Heart left ventricle (tissue), 16 donors: ENCODE measurements around the gene ATP9B. TPM values are rescaled to one million over a fixed set of nuclear protein-coding genes. Genes with fewer than 3 reads are reported as not detected.

ENCODE experiments used
- ATAC-seq, 4 donors: fragments of 200-7000 bp; cut with Tn5 transposase; one replicate each; pipeline ENCODE4 v1.9.1; 2020 to 2022; ENCODE audit warnings: moderate library complexity in 4 of 4, mild to moderate bottlenecking in 3 of 4, moderate number of reproducible peaks in 1 of 4
- DNase-seq, 5 donors: peaks; one replicate each; pipeline ENCODE4 v3.0.0-alpha.2; 2020
- H3K27ac ChIP-seq, 12 donors: fragments of 200-600 bp; sonication (generic) in 4 of 12; one replicate each; pipeline versions ENCODE4 v1.5.0 to v1.8.0; 2016 to 2022; ENCODE audit warnings: mild to moderate bottlenecking in 2 of 12
- H3K27me3 ChIP-seq, 9 donors: fragments of 200-600 bp; sonication (generic) in 2 of 9; one replicate each; pipeline versions ENCODE4 v1.5.1 to v1.8.0; 2016 to 2022; ENCODE audit warnings: mild to moderate bottlenecking in 3 of 9
- H3K36me3 ChIP-seq, 9 donors: fragments of 200-600 bp; sonication (generic) in 2 of 9; one replicate each; pipeline versions ENCODE4 v1.5.0 to v1.8.0; 2018 to 2022; ENCODE audit warnings: mild to moderate bottlenecking in 2 of 9
- H3K4me1 ChIP-seq, 12 donors: fragments of 200-600 bp; sonication (generic) in 4 of 12; one replicate each; pipeline versions ENCODE4 v1.5.0 to v1.8.0; 2016 to 2022; ENCODE audit warnings: mild to moderate bottlenecking in 3 of 12
- H3K4me3 ChIP-seq, 12 donors: fragments of 200-600 bp; sonication (generic) in 4 of 12; one replicate each; pipeline versions ENCODE4 v1.5.0 to v1.8.0; 2017 to 2022; ENCODE audit warnings: mild to moderate bottlenecking in 9 of 12, moderate library complexity in 4 of 12
- H3K9me3 ChIP-seq, 12 donors: fragments of 200-600 bp; sonication (generic) in 4 of 12; one replicate each; pipeline versions ENCODE4 v1.5.0 to v1.8.0; 2016 to 2022; ENCODE audit warnings: mild to moderate bottlenecking in 1 of 12
- POLR2A ChIP-seq, 2 donors: fragments of 450-650 bp; IDR thresholded peaks; one replicate each; pipeline ENCODE4 v1.6.1; 2017; ENCODE audit warnings: antibody characterized with exemption in 2 of 2, mild to moderate bottlenecking in 2 of 2, moderate library complexity in 2 of 2
- WGBS, 4 donors: extraction: QIAGEN DNeasy Blood & Tissue Kit in 2 of 4; methylation state at CpG; one replicate each; pipeline versions ENCODE4 v1.1.5 to v1.1.7; 2013 to 2018; 5-methylcytosine and 5-hydroxymethylcytosine counted together
- intact Hi-C, 10 donors: fragments of 100-400 bp; cut with DNase I; formaldehyde crosslinking; loops; one replicate each; pipeline versions ENCODE4 v1.11.1 to v1.14.2; 2022
- polyA plus RNA-seq, 2 donors: library from polyadenylated mRNA; stranded (reverse); fragments of 200-250 nt; gene quantifications; one replicate each; pipeline ENCODE4 v1.2.3, GENCODE V29; 2013
- total RNA-seq, 9 donors: library from RNA; depleted of rRNA in 2 of 9; stranded (reverse); fragments of >200 nt in 2 of 9; fragmentation: NEBNext Ultra II Directional in 3 of 9; extraction: Animal tissue kit (Norgen Biotek cat#: 25700) in 3 of 9; gene quantifications; one replicate each; pipeline versions ENCODE4 v1.1.0 to v1.2.4, GENCODE V29; 2016 to 2023
- TF ChIP-seq, protein P1 (sequence below), 12 donors: fragments of 200-600 bp; sonication (generic) in 4 of 12; IDR thresholded peaks; one replicate each; pipeline versions ENCODE4 v1.5.0 to v1.8.0; 2018 to 2022; ENCODE audit warnings: antibody characterized with exemption in 12 of 12, mild to moderate bottlenecking in 5 of 12
- donor health status: ischemic (EF 13 %, LVEDD 7.1; RV severe dilation, severe dysfunction).
- donor health status: healthy with polysubstance abuse.
- donor health status: DM: no; HTN: yes; CAD: no.
- donor health status: DM: no; HTN: no; CAD: no.
- donor health status: ischemic (EF 25% LVEDD 6.9; RV normal size, moderate dysfunction).
- donor health status: ischemic (EF 25% LVEDD 5.7; RV mildly dilated, moderate dysfunction).
- donor health status: healthy.
- donor health status: DM: yes; HTN: yes; CAD: no.
- donor health status: ischemic (EF 35%, LVEDD 5.7; RV mildly dilated, moderate dysfunction).
- donor health status: nonischemic (EF 11% LVEDD 7.7; RV severe dilation, severe dysfunction).
- donor health status: DM: yes; HTN: yes; CAD: no.
- donor health status: PGD.
- donor health status: ischemic (EF 29% LVEDD 5.4; RV normal size, mild dysfunction).
- donor health status: nonischemic (EF 23%, LVEDD 6.1; RV moderate dilation, normal function).

ATP9B gene
- total and polyA plus RNA-seq, 11 donors: 7.4 to 23.9 (median 12.8) TPM

- H3K4me1 ChIP-seq: no peaks in the 10 kb centered on the region
- no peaks in the 10 kb centered on the region for H3K9me3 ChIP-seq
- DNase-seq (no peak), ATAC-seq (no peak)
- H3K27me3 ChIP-seq: no peaks in the 10 kb centered on the region
- peaks cover 0 to 57% (median 26%) of the 10 kb centered on the region in 9 donors for H3K36me3 ChIP-seq
- H3K27ac ChIP-seq: no peak overlapping the region
- WGBS, 4 donors: 86 to 93% (median 87%) methylated on average over 17 of the region's 17 CpGs
- intact Hi-C loops: no loop called here
- TF ChIP-seq, protein P1, sequence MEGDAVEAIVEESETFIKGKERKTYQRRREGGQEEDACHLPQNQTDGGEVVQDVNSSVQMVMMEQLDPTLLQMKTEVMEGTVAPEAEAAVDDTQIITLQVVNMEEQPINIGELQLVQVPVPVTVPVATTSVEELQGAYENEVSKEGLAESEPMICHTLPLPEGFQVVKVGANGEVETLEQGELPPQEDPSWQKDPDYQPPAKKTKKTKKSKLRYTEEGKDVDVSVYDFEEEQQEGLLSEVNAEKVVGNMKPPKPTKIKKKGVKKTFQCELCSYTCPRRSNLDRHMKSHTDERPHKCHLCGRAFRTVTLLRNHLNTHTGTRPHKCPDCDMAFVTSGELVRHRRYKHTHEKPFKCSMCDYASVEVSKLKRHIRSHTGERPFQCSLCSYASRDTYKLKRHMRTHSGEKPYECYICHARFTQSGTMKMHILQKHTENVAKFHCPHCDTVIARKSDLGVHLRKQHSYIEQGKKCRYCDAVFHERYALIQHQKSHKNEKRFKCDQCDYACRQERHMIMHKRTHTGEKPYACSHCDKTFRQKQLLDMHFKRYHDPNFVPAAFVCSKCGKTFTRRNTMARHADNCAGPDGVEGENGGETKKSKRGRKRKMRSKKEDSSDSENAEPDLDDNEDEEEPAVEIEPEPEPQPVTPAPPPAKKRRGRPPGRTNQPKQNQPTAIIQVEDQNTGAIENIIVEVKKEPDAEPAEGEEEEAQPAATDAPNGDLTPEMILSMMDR (IDR thresholded peaks at IDR 0.05): no peak
- no peak for TF ChIP-seq POLR2A (IDR thresholded peaks at IDR 0.05)
- no peak overlapping the region for H3K4me3 ChIP-seq
Observed at GRCh38 chr18:79353267-79353666, 284.1 kb downstream of the ATP9B start.

DNA sequence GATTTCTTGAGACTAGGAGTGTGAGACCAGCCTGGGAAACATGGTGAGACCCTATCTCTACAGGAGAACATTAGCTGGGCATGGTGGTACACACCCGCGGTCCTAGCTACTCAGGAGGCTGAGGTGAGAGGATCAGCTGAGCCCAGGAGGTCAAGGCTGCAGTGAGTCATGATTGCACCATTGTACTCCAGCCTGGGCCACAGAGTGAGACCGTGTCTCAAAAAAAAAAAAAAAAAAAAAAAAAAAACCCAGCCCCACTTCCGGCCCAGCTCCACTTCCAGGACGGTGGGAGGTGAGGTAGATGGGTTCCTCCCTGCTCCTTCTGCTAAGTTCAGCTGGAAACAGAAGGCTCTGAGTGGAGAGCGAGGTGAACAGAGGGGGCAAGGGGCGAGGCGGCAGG lies 285.2 kb downstream of the ATP9B start:
- H3K27ac ChIP-seq: no peak overlapping the region

DNA sequence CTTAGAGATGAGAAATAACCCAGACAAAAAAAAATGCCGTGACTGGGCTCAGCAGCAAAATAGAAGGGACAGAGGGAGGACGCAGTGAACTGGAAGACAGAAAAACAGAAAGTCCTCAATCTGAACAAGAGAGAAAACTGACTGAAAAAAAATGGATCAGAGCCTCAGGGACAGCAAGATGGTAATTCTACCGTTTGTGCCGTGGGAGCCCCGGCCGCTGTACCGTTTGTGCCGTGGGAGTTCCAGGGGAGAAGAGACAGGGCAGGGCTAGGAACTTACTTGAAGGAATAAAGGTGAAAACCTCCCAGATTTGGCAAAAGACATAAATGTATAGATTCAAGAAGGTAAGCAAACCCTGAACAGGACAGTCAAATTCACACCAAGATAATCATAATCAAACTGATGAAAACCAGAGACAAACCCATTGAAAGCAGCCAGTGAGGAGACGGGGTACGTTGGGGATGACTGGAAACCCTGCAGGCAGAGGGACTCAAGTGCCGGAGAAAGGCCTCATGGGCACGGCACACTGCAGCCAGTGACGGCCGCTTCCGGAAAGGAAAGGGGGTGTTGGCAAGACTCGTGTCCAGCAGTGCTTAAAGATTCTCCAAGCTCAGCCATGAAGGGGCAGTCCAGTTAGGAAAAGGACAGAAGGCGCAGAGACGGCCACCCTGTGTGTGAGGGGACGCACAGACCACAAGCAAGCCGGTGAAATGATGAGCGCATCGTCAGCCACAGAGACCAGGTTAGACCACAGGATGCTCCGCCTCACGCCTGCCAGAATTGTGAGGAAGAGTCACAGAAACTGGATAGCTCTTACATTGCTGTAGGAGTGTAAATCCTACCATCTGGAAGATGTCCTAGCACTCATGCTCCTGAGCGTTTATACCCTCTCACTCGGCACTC lies 286.5 kb downstream of the ATP9B start:
- H3K9me3 ChIP-seq: no peaks in the 10 kb centered on the region
- H3K27me3 ChIP-seq: no peaks in the 10 kb centered on the region
- no peak overlapping the region for H3K4me3 ChIP-seq
- intact Hi-C loops: no loop called here
- H3K27ac ChIP-seq: no peak overlapping the region
- H3K36me3 ChIP-seq: peaks cover 0 to 56% (median 21%) of the 10 kb centered on the region in 9 donors
- 84 to 90% (median 87%) methylated on average over 26 of the region's 26 CpGs for WGBS, 4 donors
- no peaks in the 10 kb centered on the region for H3K4me1 ChIP-seq
- no peak for TF ChIP-seq POLR2A (IDR thresholded peaks at IDR 0.05)
- TF ChIP-seq, protein P1 (IDR thresholded peaks at IDR 0.05): no peak
- ATAC-seq: peak in 1 of 4 donors; percentile 39
- DNase-seq: no peak

More for the DNA sequence above, 285.2 kb downstream of the ATP9B start:
- Histone ChIP-seq H3K4me1 (no peaks in the 10 kb centered on the region), H3K36me3 (peaks cover 0 to 53% (median 19%) of the 10 kb centered on the region in 9 donors), H3K27me3 (no peaks in the 10 kb centered on the region), H3K4me3 (no peak overlapping the region), H3K9me3 (no peaks in the 10 kb centered on the region)
- no peak for ATAC-seq
- intact Hi-C loops: no loop called here
- no peak for DNase-seq
- 76 to 95% (median 91%) methylated on average over 8 of the region's 8 CpGs for WGBS, 4 donors
- TF ChIP-seq POLR2A (IDR thresholded peaks at IDR 0.05): no peak
- TF ChIP-seq, protein P1 (IDR thresholded peaks at IDR 0.05): no peak

DNA sequence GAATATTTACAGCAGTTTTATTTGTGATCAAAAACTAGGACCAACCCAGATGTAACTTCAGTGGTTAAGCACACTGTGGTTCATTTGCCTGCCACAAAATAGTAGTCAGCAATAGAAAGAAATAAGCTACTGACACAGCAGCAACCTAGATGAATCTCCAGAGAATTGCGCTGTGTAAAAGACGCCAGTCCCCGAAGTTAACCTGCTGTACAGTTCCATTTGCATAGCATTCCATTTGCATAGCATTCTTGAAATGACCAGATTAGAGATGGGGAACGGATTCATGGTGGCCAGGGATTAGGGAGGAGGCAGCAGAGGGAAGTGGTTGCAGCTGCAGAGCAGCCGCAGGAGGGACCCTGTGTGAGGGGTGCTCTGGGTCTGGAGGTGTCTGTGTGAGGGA lies 287.2 kb downstream of the ATP9B start:
- WGBS, 4 donors: 73 to 90% (median 84%) methylated on average over 5 of the region's 5 CpGs
- no peak overlapping the region for H3K4me3 ChIP-seq
- intact Hi-C loops: no loop called here
- peaks cover 0 to 56% (median 27%) of the 10 kb centered on the region in 9 donors for H3K36me3 ChIP-seq
- no peaks in the 10 kb centered on the region for H3K4me1 ChIP-seq
- H3K9me3 ChIP-seq: no peaks in the 10 kb centered on the region
- DNase-seq (no peak), ATAC-seq (no peak)
- no peak overlapping the region for H3K27ac ChIP-seq
- TF ChIP-seq, protein P1 (IDR thresholded peaks at IDR 0.05): no peak
- no peak for TF ChIP-seq POLR2A (IDR thresholded peaks at IDR 0.05)
- H3K27me3 ChIP-seq: no peaks in the 10 kb centered on the region
